LNCAP (cell line): ENCODE data around the gene ATL1.

ENCODE experiments used
- TF ChIP-seq, protein P1 (sequence below): fragments of 450-650 bp; IDR thresholded peaks from 2 replicates; pipeline ENCODE4 v1.5.1; 2017; ENCODE audit warnings: mild to moderate bottlenecking

Gene ATL1

DNA sequence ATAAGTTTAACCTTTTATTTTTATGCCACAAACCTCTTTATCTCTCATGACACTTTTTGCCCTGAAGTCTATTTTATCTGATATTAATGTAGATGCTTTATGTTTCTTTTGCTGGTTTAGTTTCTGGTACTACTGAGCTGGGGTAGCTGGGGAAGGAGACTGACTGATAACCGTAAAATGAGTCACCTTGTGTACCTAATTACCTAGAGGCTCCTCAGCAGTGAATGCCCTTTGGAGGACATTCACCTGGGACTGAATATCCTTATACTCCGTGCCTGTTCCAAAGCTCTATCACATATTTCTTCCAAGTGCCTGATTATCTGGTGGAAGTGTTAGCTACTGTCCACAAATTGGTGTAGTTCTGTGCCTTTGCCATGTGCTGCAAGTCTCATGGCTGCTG, 13.9 kb downstream of the ATL1 start:
- TF ChIP-seq, protein P1, sequence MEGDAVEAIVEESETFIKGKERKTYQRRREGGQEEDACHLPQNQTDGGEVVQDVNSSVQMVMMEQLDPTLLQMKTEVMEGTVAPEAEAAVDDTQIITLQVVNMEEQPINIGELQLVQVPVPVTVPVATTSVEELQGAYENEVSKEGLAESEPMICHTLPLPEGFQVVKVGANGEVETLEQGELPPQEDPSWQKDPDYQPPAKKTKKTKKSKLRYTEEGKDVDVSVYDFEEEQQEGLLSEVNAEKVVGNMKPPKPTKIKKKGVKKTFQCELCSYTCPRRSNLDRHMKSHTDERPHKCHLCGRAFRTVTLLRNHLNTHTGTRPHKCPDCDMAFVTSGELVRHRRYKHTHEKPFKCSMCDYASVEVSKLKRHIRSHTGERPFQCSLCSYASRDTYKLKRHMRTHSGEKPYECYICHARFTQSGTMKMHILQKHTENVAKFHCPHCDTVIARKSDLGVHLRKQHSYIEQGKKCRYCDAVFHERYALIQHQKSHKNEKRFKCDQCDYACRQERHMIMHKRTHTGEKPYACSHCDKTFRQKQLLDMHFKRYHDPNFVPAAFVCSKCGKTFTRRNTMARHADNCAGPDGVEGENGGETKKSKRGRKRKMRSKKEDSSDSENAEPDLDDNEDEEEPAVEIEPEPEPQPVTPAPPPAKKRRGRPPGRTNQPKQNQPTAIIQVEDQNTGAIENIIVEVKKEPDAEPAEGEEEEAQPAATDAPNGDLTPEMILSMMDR, result no peak

DNA sequence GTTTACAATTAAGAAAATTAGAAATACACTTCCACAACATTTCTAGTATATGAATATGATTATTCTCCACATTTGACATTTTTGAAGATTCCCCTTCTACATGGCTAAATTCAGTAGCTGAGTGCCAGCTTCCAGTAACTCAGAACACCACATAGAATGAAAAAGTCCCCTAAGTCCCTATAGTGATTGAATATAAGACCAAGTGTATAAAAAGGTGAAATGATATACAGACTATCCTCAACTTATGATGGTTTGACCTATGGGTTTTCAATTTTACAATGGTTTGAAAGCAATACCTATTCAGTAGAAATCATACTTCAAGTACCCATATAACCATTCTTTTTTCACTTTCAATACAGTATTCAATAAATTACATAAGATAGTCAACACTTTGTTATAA, 15.8 kb downstream of the ATL1 start:
- TF ChIP-seq, protein P1, result no peak

DNA sequence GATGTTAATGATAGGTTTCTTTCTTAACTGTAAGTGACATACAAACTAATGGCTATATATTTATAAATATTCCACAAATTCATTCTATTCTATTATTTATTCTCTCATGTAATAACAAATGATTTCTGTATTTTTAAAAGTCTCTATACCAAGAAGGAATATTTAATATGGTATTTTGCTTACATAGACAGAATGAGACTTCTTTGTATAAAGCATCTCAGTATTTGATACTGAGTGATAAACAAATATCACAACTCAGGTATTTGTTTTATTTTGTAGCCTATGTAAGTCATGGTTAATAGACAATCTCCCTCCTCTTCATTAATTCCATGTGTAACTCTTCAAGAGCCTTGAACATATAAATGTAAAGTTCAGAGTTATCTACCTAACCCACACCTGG, 18.0 kb downstream of the ATL1 start:
- TF ChIP-seq, protein P1, result no peak

DNA sequence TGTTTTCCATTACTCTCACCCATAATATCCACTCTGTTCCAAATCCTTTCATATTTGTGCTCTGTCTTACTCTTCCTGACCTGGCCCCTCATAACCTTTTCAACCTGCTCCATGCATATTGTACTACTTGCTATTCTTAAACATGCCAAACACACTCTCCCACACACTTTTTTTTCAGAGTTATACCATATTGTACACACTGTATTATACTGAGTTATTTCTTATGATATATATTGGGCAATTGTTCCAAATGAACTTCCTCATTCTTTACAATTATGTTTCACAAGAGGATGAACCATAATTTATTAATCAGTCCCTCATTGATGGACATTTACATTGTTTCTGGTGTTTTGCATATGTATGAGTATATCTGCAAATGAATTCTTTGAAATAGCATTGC, 18.5 kb downstream of the ATL1 start:
- TF ChIP-seq, protein P1, result no peak

DNA sequence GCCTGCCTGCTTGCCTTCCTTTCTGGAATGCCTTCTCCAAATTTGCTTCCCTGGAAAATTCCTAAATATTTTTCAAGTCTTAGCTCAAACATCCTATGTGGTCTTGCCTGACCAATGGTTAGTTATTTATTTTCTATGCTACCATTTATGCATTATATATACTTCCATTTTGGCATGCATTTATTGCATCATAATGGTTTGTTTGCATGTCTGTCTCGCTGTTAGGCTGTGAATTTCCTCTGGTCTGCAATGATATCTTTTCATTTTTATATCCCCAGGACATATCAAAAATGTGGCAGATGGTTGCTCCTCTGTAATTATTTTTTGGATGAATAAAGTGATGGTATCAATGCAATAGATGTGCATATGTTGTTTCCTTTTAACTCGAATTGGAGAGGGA, 30.5 kb downstream of the ATL1 start:
- TF ChIP-seq, protein P1, result no peak

DNA sequence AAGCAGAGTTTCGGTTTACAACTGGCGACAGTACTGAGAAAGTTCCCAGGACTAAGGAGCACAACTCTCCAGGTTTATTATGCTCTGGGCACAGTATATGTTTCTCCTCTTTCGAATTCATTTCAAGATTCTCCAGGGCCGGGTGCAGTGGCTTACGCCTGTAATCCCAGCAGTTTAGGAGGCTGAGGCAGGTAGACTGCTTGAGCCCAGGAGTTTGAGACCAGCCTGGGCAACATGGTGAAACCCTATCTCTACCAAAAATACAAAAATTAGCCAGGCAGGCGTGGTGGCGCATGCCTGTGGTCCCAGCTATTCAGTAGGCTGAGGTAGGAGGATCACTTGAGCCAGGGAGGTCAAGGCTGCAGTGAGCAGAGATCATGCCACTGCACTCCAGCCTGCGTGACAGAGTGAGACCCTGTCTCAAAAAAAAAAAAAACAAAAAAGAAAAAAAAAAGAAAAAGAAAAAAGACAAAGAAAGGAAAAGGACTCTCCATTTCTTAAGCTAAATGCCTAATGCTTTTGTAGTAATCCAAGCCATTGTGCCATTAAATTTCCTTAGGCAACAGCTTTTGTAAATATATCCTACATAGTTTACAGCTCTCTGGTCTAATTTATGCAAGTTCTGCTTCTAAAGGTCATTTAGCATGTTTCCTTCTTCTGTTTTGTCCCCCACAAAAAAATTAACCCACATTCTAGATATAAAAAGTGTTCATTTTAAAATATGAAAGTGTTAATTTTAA, 34.8 kb downstream of the ATL1 start:
- TF ChIP-seq, protein P1, result no peak

DNA sequence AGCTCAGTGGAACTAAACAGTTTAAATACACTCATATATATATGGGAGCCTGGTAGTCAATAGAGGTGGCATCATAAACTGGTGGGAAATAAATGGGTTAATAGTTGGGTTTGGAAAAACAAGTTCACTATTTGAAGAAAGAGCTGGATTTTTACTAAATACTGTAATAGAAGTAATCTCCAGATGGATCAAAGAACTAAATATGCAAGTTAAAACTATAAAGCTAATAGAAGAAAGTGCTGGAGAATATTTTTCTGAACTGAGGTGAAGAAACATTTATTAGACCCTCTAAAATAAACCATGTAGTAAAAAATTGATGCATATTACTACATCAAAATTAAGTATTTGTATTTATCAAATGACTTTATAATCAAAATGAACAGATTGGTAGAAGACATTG, 38.8 kb downstream of the ATL1 start:
- TF ChIP-seq, protein P1, result no peak
